H9 (cell line): Measurements from ENCODE around the gene IFNA2. TPM values are rescaled to one million over a fixed set of nuclear protein-coding genes. Genes with fewer than 3 reads are reported as not detected.

Source experiments
- DNase-seq: peaks from one replicate; pipeline ENCODE4 v3.0.0-alpha.2; 2017
- H2AFZ ChIP-seq: one replicate; pipeline ENCODE4 v1.6.1; 2013; ENCODE audit warnings: mild to moderate bottlenecking, low read length, control low read depth, moderate library complexity
- H2AK5ac ChIP-seq: 2 replicates; pipeline ENCODE4 v1.6.1; 2013; ENCODE audit warnings: low read length, control low read depth, mixed read lengths; ENCODE audit not compliant: insufficient read length
- H2BK120ac ChIP-seq: one replicate; pipeline ENCODE4 v1.6.1; 2013; ENCODE audit warnings: low read depth, mild to moderate bottlenecking, low read length, control low read depth, inconsistent platforms; ENCODE audit not compliant: poor library complexity, severe bottlenecking
- H2BK12ac ChIP-seq: 2 replicates; pipeline ENCODE4 v1.6.1; 2013; ENCODE audit warnings: low read length, control low read depth, mixed read lengths, low read depth; ENCODE audit not compliant: insufficient read length
- H2BK15ac ChIP-seq: 2 replicates; pipeline ENCODE4 v1.6.1; 2013; ENCODE audit warnings: low read depth, low read length, control low read depth
- H2BK20ac ChIP-seq: one replicate; pipeline ENCODE4 v1.6.1; 2013; ENCODE audit warnings: low read depth, mild to moderate bottlenecking, low read length, control low read depth, inconsistent platforms; ENCODE audit not compliant: poor library complexity, severe bottlenecking
- H2BK5ac ChIP-seq: 2 replicates; pipeline ENCODE4 v1.6.1; 2013; ENCODE audit warnings: low read length, control low read depth, mixed read lengths; ENCODE audit not compliant: insufficient read length
- H3K14ac ChIP-seq: 2 replicates; pipeline ENCODE4 v1.6.1; 2013; ENCODE audit warnings: low read length, control low read depth; ENCODE audit not compliant: insufficient read depth
- H3K18ac ChIP-seq: 2 replicates; pipeline ENCODE4 v1.6.1; 2013; ENCODE audit warnings: low read depth, mild to moderate bottlenecking, mixed read lengths, low read length, control low read depth; ENCODE audit not compliant: insufficient read length
- H3K23ac ChIP-seq: 2 replicates; pipeline ENCODE4 v1.6.1; 2013; ENCODE audit warnings: low read length, control low read depth, mixed read lengths, low read depth; ENCODE audit not compliant: insufficient read length
- H3K23me2 ChIP-seq: 2 replicates; pipeline ENCODE4 v1.6.1; 2013; ENCODE audit warnings: low read depth, mild to moderate bottlenecking, mixed read lengths, low read length, control low read depth; ENCODE audit not compliant: insufficient read length, poor library complexity, severe bottlenecking
- H3K27ac ChIP-seq: 2 replicates; pipeline ENCODE4 v1.5.1; 2013; ENCODE audit warnings: low read length, control low read depth, mixed read lengths, low read depth; ENCODE audit not compliant: insufficient read length
- H3K27me3 ChIP-seq: 2 replicates; pipeline ENCODE4 v1.6.1; 2013; ENCODE audit warnings: low read length, control low read depth, inconsistent platforms; ENCODE audit not compliant: insufficient read depth
- H3K4ac ChIP-seq: 2 replicates; pipeline ENCODE4 v1.6.1; 2013; ENCODE audit warnings: low read depth, mild to moderate bottlenecking, control low read depth, inconsistent platforms, low read length, moderate library complexity
- H3K4me1 ChIP-seq: 2 replicates; pipeline ENCODE4 v1.6.1; 2013; ENCODE audit warnings: low read length, control low read depth, inconsistent platforms; ENCODE audit not compliant: insufficient read depth
- H3K4me2 ChIP-seq: 2 replicates; pipeline ENCODE4 v1.6.1; 2013; ENCODE audit warnings: low read length, control low read depth, mixed read lengths; ENCODE audit not compliant: insufficient read length, insufficient read depth
- H3K56ac ChIP-seq: 2 replicates; pipeline ENCODE4 v1.6.1; 2013; ENCODE audit warnings: low read depth, mild to moderate bottlenecking, mixed read lengths, low read length, control low read depth; ENCODE audit not compliant: insufficient read length
- H3K79me1 ChIP-seq: 2 replicates; pipeline ENCODE4 v1.6.1; 2013; ENCODE audit warnings: low read depth, mild to moderate bottlenecking, moderate library complexity, low read length, control low read depth, inconsistent platforms; ENCODE audit not compliant: insufficient read depth, poor library complexity, severe bottlenecking
- H3K79me2 ChIP-seq: 2 replicates; pipeline ENCODE4 v1.6.1; 2013; ENCODE audit warnings: low read length, control low read depth, inconsistent platforms; ENCODE audit not compliant: insufficient read depth
- H3K9ac ChIP-seq: 2 replicates; pipeline ENCODE4 v1.6.1; 2013; ENCODE audit warnings: low read length, control low read depth, mixed read lengths; ENCODE audit not compliant: insufficient read length; ENCODE audit errors: extremely low read depth
- H3K9me3 ChIP-seq: one replicate; pipeline ENCODE4 v1.6.1; 2013; ENCODE audit warnings: low read depth, low read length, inconsistent platforms; ENCODE audit not compliant: control insufficient read depth
- H3T11ph ChIP-seq: one replicate; pipeline ENCODE4 v1.6.1; 2013; ENCODE audit warnings: mild to moderate bottlenecking, low read length, control low read depth, inconsistent platforms
- H4K20me1 ChIP-seq: one replicate; pipeline ENCODE4 v1.6.1; 2013; ENCODE audit not compliant: control insufficient read depth, insufficient read length, insufficient read depth
- H4K5ac ChIP-seq: 2 replicates; pipeline ENCODE4 v1.6.1; 2013; ENCODE audit warnings: low read depth, mild to moderate bottlenecking, mixed read lengths, low read length, control low read depth; ENCODE audit not compliant: insufficient read length
- H4K8ac ChIP-seq: replicated peaks from 2 replicates; pipeline ENCODE4 v1.6.1; 2013; ENCODE audit warnings: low read length, control low read depth, mixed read lengths, low read depth; ENCODE audit not compliant: insufficient read length
- H4K91ac ChIP-seq: 2 replicates; pipeline ENCODE4 v1.6.1; 2013; ENCODE audit warnings: low read depth, mild to moderate bottlenecking, moderate library complexity, mixed read lengths, low read length, control low read depth; ENCODE audit not compliant: insufficient read length
- H3K27ac Mint-ChIP-seq, 3 experiments: 2 replicates in 2 of 3; 3 replicates in 1 of 3; pipeline ENCODE4 v1.8.0; 2020 to 2021; ENCODE audit warnings: mixed read lengths in 3 of 3, mild to moderate bottlenecking in 1 of 3, moderate library complexity in 1 of 3
- H3K27me3 Mint-ChIP-seq: 2 replicates; pipeline ENCODE4 v1.8.0; 2021; ENCODE audit warnings: low read depth, mild to moderate bottlenecking, moderate library complexity, mixed read lengths
- H3K36me3 Mint-ChIP-seq, 3 experiments: 2 replicates in 2 of 3; 3 replicates in 1 of 3; pipeline ENCODE4 v1.8.0; 2020 to 2021; ENCODE audit warnings: low read depth in 3 of 3, mixed read lengths in 3 of 3; ENCODE audit not compliant: insufficient read depth in 1 of 3
- H3K4me1 Mint-ChIP-seq, 2 experiments: 2 replicates each; pipeline ENCODE4 v1.8.0; 2020; ENCODE audit warnings: mixed read lengths in 2 of 2
- H3K4me3 Mint-ChIP-seq, 2 experiments: 2 replicates in 1 of 2; 3 replicates in 1 of 2; pipeline ENCODE4 v1.8.0; 2020 to 2021; ENCODE audit warnings: mild to moderate bottlenecking in 2 of 2, mixed read lengths in 2 of 2, moderate library complexity in 1 of 2
- H3K9me3 Mint-ChIP-seq, 2 experiments: 2 replicates in 1 of 2; 3 replicates in 1 of 2; pipeline ENCODE4 v1.8.0; 2020; ENCODE audit warnings: mild to moderate bottlenecking in 2 of 2, mixed read lengths in 2 of 2, moderate library complexity in 1 of 2
- CTCF ChIP-seq: fragments of 200-600 bp; sonication (generic); conservative IDR thresholded peaks from 3 replicates; pipeline ENCODE4 v1.8.0; 2021; ENCODE audit warnings: antibody characterized with exemption, mild to moderate bottlenecking
- WGBS: extraction: QIAGEN DNeasy Blood & Tissue Kit; methylation state at CpG from one replicate; pipeline ENCODE4 v1.1.7; 2013; ENCODE audit warnings: missing lambda C conversion rate, low lambda C conversion rate, mixed read lengths; ENCODE audit not compliant: insufficient read length; ENCODE audit errors: extremely low coverage; 5-methylcytosine and 5-hydroxymethylcytosine counted together
- total RNA-seq: library from RNA; stranded (reverse); gene quantifications from 2 replicates; pipeline ENCODE4 v1.2.1, GENCODE V29; 2021

Gene IFNA2
- total RNA-seq, 1 experiment from 2014 or later, result not detected

GRCh38 chr9:21429191-21429590 lies 44.0 kb upstream of the IFNA2 start:
- Mint-ChIP-seq H3K4me3 (no peak overlapping the region), H3K27ac (no peak overlapping the region; a peak in 1 of 7 replicates), H3K36me3 (no peaks in the 10 kb centered on the region), H3K9me3 (no peaks in the 10 kb centered on the region), H3K4me1 (peaks cover 20 to 22% of the 10 kb centered on the region in 2 experiments), H3K27me3 (peaks cover 2% of the 10 kb centered on the region; the same call in 1 of the 2 replicates)
- no peak overlapping the region for H2BK12ac ChIP-seq
- H3K14ac ChIP-seq, result no peak overlapping the region
- WGBS, result no CpG with 5 or more reads among the region's 2 CpGs
- no peak overlapping the region for H3K56ac ChIP-seq
- no peak overlapping the region for H2BK120ac ChIP-seq
- H3K4me2 ChIP-seq, result no peak overlapping the region
- no peaks in the 10 kb centered on the region for H3K79me2 ChIP-seq
- H3K18ac ChIP-seq, result no peak overlapping the region
- no peak overlapping the region for H4K91ac ChIP-seq
- no peak overlapping the region for H2BK5ac ChIP-seq
- no peak overlapping the region for H4K8ac ChIP-seq
- no peaks in the 10 kb centered on the region for H3K27me3 ChIP-seq
- H3K4me1 ChIP-seq, result peaks cover 3% of the 10 kb centered on the region; the same call in 1 of the 2 replicates
- H3K23me2 ChIP-seq, result no peaks in the 10 kb centered on the region
- no peaks in the 10 kb centered on the region for H3K79me1 ChIP-seq
- no peaks in the 10 kb centered on the region for H4K20me1 ChIP-seq
- H2AFZ ChIP-seq, result no peak overlapping the region
- no peak overlapping the region for H3T11ph ChIP-seq
- no peak overlapping the region for H4K5ac ChIP-seq
- no peak overlapping the region for H2BK15ac ChIP-seq
- no peaks in the 10 kb centered on the region for H3K9me3 ChIP-seq
- no peak overlapping the region for H3K23ac ChIP-seq
- no peak for TF ChIP-seq CTCF
- no peak overlapping the region for H2BK20ac ChIP-seq
- no peak overlapping the region for H3K4ac ChIP-seq
- no peak overlapping the region for H2AK5ac ChIP-seq
- H3K9ac ChIP-seq, result no peak overlapping the region
- no peak overlapping the region for H3K27ac ChIP-seq
- no peak for DNase-seq
